A549 (cell line): ENCODE data around the gene PRKG1. TPM values are rescaled to one million over a fixed set of nuclear protein-coding genes. Genes with fewer than 3 reads are reported as not detected.

Experiments used
- ATAC-seq, 2 experiments: fragments of 200-7000 bp in 1 of 2; fragments of >200 bp in 1 of 2; cut with Nextera tagmentation in 1 of 2; cut with Tn5 transposase in 1 of 2; 3 replicates each; pipeline versions ENCODE4 v1.8.0 to v1.9.1; 2018 to 2020; ENCODE audit warnings: mild to moderate bottlenecking in 1 of 2, moderate library complexity in 1 of 2
- CTCF ChIA-PET: fragments of 300-600 bp; sonication (Branson Sonifier 250); formaldehyde crosslinking; extraction: SDS; loops from one replicate; lab custom pipeline; 2021; ENCODE audit warnings: antibody characterized with exemption, inconsistent platforms; lab: Yijun Ruan, JAX
- POLR2A ChIA-PET: fragments of 350-600 bp; formaldehyde crosslinking; extraction: SDS; loops from one replicate; lab custom pipeline; 2021; ENCODE audit warnings: antibody characterized with exemption, inconsistent platforms; lab: Yijun Ruan, JAX
- DNase-seq, 2 experiments: peaks; one replicate each; pipeline versions ENCODE4 v3.0.0 to v3.0.0-alpha.2; 2011 to 2016; ENCODE audit warnings: low read depth in 1 of 2, low spot score in 1 of 2
- FAIRE-seq: peaks from 2 replicates; lab custom pipeline; 2011; peaks lifted over from hg19 to GRCh38; lab: Jason Lieb, UNC
- H3K27ac ChIP-seq, 2 experiments: fragments of >200 bp; sonication (Bioruptor Twin); formaldehyde crosslinking; 3 replicates each; pipeline ENCODE4 v1.5.1; 2016 to 2017
- H3K4me1 ChIP-seq: fragments of >200 bp; sonication (Bioruptor Twin); formaldehyde crosslinking; 3 replicates; pipeline ENCODE4 v1.6.1; 2016
- H3K4me2 ChIP-seq: fragments of >200 bp; sonication (Bioruptor Twin); formaldehyde crosslinking; 3 replicates; pipeline ENCODE4 v1.6.1; 2016
- H3K4me3 ChIP-seq: fragments of >200 bp; sonication (Bioruptor Twin); formaldehyde crosslinking; 3 replicates; pipeline ENCODE4 v1.5.1; 2016
- H3K9me3 ChIP-seq: fragments of >200 bp; sonication (Bioruptor Twin); formaldehyde crosslinking; 3 replicates; pipeline ENCODE4 v1.6.1; 2016
- BHLHE40 ChIP-seq: IDR thresholded peaks from 2 replicates; pipeline ENCODE4 v1.6.1; 2012; ENCODE audit warnings: low read depth, low read length, inconsistent platforms
- CBX8 ChIP-seq: fragments of 200-600 bp; sonication (generic); IDR thresholded peaks from 2 replicates; pipeline ENCODE4 v1.6.1; 2016
- CHD2 ChIP-seq: fragments of 150-350 bp; IDR thresholded peaks from 2 replicates; pipeline ENCODE4 v1.6.1; 2014; ENCODE audit warnings: low read length; ENCODE audit not compliant: partially characterized antibody
- EHMT2 ChIP-seq: fragments of 200-600 bp; sonication (generic); IDR thresholded peaks from 2 replicates; pipeline ENCODE4 v1.6.1; 2016; ENCODE audit warnings: antibody characterized with exemption, low read depth, mild to moderate bottlenecking, moderate library complexity
- ESRRA ChIP-seq: fragments of 150-350 bp; IDR thresholded peaks from 2 replicates; pipeline ENCODE4 v1.6.1; 2014; ENCODE audit warnings: mild to moderate bottlenecking, low read length, borderline replicate concordance
- HDAC2 ChIP-seq: fragments of 200-600 bp; sonication (generic); IDR thresholded peaks from 2 replicates; pipeline ENCODE4 v1.6.1; 2016
- HES2 ChIP-seq: fragments of >200 bp; sonication (Bioruptor Twin); formaldehyde crosslinking; IDR thresholded peaks from 2 replicates; pipeline ENCODE4 v1.6.1; 2016
- HEYL ChIP-seq: fragments of 250-450 bp; sonication (Bioruptor Pico); IDR thresholded peaks from 2 replicates; pipeline ENCODE4 v1.8.0; 2021; ENCODE audit warnings: mild to moderate bottlenecking, moderate library complexity
- HOXA7 ChIP-seq: fragments of 250-450 bp; sonication (Bioruptor Pico); IDR thresholded peaks from 2 replicates; pipeline ENCODE4 v1.5.0; 2020; ENCODE audit warnings: mild to moderate bottlenecking, moderate library complexity
- HOXB13 ChIP-seq: fragments of 250-450 bp; sonication (Bioruptor Pico); IDR thresholded peaks from 2 replicates; pipeline ENCODE4 v1.5.0; 2020; ENCODE audit warnings: low read depth, mild to moderate bottlenecking, moderate library complexity
- JUN ChIP-seq, 2 experiments: fragments of >200 bp; sonication (Bioruptor Twin); formaldehyde crosslinking; IDR thresholded peaks; 2 replicates in 1 of 2; 3 replicates in 1 of 2; pipeline ENCODE4 v1.6.1; 2016 to 2017
- JUNB ChIP-seq: fragments of >200 bp; sonication (Bioruptor Twin); formaldehyde crosslinking; IDR thresholded peaks from 2 replicates; pipeline ENCODE4 v1.6.1; 2016
- KDM5A ChIP-seq: fragments of 200-600 bp; sonication (generic); IDR thresholded peaks from 2 replicates; pipeline ENCODE4 v1.6.1; 2016; ENCODE audit warnings: antibody characterized with exemption, mild to moderate bottlenecking
- MAZ ChIP-seq: fragments of 150-350 bp; IDR thresholded peaks from 2 replicates; pipeline ENCODE4 v1.6.1; 2014; ENCODE audit warnings: antibody characterized with exemption, low read depth, low read length, borderline replicate concordance
- MYC ChIP-seq: IDR thresholded peaks from 2 replicates; pipeline ENCODE4 v1.6.1; 2012; ENCODE audit warnings: mild to moderate bottlenecking, inconsistent platforms, low read length, improper control_type of control experiment, borderline replicate concordance
- PHF8 ChIP-seq: fragments of 200-600 bp; sonication (generic); IDR thresholded peaks from 2 replicates; pipeline ENCODE4 v1.6.1; 2016; ENCODE audit warnings: low read depth, mild to moderate bottlenecking, antibody characterized with exemption, moderate library complexity, borderline replicate concordance
- POLR2A ChIP-seq: IDR thresholded peaks from 2 replicates; pipeline ENCODE4 v1.6.1; 2012; ENCODE audit warnings: mild to moderate bottlenecking, low read length
- POLR2AphosphoS2 ChIP-seq: conservative IDR thresholded peaks from 2 replicates; pipeline ENCODE4 v1.6.1; 2012; ENCODE audit warnings: low read length, improper control_type of control experiment, inconsistent platforms
- RARB ChIP-seq: fragments of 250-450 bp; sonication (Bioruptor Pico); IDR thresholded peaks from 2 replicates; pipeline ENCODE4 v1.8.0; 2021; ENCODE audit warnings: mild to moderate bottlenecking, moderate library complexity
- REST ChIP-seq: fragments of 200-600 bp; sonication (generic); IDR thresholded peaks from 2 replicates; pipeline ENCODE4 v1.6.1; 2016; ENCODE audit warnings: antibody characterized with exemption, mild to moderate bottlenecking, moderate library complexity
- RFX5 ChIP-seq: fragments of 450-650 bp; IDR thresholded peaks from 2 replicates; pipeline ENCODE4 v1.7.1; 2014; ENCODE audit warnings: antibody characterized with exemption, mild to moderate bottlenecking, moderate library complexity
- TFCP2L1 ChIP-seq: fragments of 250-450 bp; sonication (Bioruptor Pico); IDR thresholded peaks from 2 replicates; pipeline ENCODE4 v1.5.0; 2021; ENCODE audit warnings: mild to moderate bottlenecking
- USF2 ChIP-seq: fragments of 450-650 bp; IDR thresholded peaks from 2 replicates; pipeline ENCODE4 v1.6.1; 2014; ENCODE audit warnings: antibody characterized with exemption
- ZSCAN20 ChIP-seq: fragments of 250-450 bp; sonication (Bioruptor Pico); IDR thresholded peaks from 2 replicates; pipeline ENCODE4 v1.8.0; 2022; ENCODE audit warnings: mild to moderate bottlenecking, moderate library complexity
- WGBS: methylation state at CpG from one replicate; pipeline ENCODE4 v1.1.6; 2017; ENCODE audit errors: missing lambda C conversion rate; 5-methylcytosine and 5-hydroxymethylcytosine counted together
- polyA plus RNA-seq, 4 experiments: library from polyadenylated mRNA; depleted of rRNA in 3 of 4; stranded (reverse); fragments of >200 nt; fragmentation: RNase III in 1 of 4; extraction: RNeasy Plus Mini Kit Qiagen cat#74134 plus additional on column Dnase treatment in 1 of 4; gene quantifications; 2 replicates in 3 of 4; 3 replicates in 1 of 4; pipeline ENCODE4 v1.2.3, GENCODE V29; 2011 to 2017

Gene PRKG1
- polyA plus RNA-seq, 2 of the 4 experiments (the other 2 are of a cell fraction): not detected

- H3K4me3 ChIP-seq: no peak overlapping the region
- ATAC-seq (no peak), FAIRE-seq (no peak)
- CTCF ChIA-PET: no interaction called here
- WGBS: 12% methylated on average over 2 of the region's 2 CpGs
- TF ChIP-seq RFX5 (no peak), HOXB13 (CRISPR knock-in tag) (no peak), HES2 (no peak), ZSCAN20 (no peak), POLR2A (no peak), PHF8 (no peak), MYC (no peak), JUN (IDR thresholded peaks at IDR 0.05) (no peak), CHD2 (no peak)
- TF ChIP-seq, all 56 proteins: peak for 0
- H3K4me1 ChIP-seq: no peaks in the 10 kb centered on the region
- POLR2A ChIA-PET: no interaction called here
- H3K9me3 ChIP-seq: no peaks in the 10 kb centered on the region
- H3K4me2 ChIP-seq: no peak overlapping the region
- no peak for DNase-seq
- H3K27ac ChIP-seq: no peak overlapping the region
Measured at GRCh38 chr10:51608211-51608610, 533.9 kb downstream of the PRKG1 start.

- ChIA-PET POLR2A (no interaction called here), CTCF (no interaction called here)
- no peak for FAIRE-seq
- Histone ChIP-seq H3K4me3 (no peak overlapping the region), H3K9me3 (no peaks in the 10 kb centered on the region), H3K27ac (no peak overlapping the region), H3K4me1 (no peaks in the 10 kb centered on the region), H3K4me2 (no peak overlapping the region)
- DNase-seq: no peak
- TF ChIP-seq EHMT2: no peak
- WGBS: 5% methylated on average over 3 of the region's 3 CpGs
- ATAC-seq: no peak
Measured at GRCh38 chr10:51615764-51616298, 541.5 kb downstream of the PRKG1 start.

GRCh38 chr10:51617576-51618235, 543.4 kb downstream of the PRKG1 start:
- WGBS: 2% methylated on average over 4 of the region's 4 CpGs

More at GRCh38 chr10:51617576-51618235, 543.4 kb downstream of the PRKG1 start:
- FAIRE-seq (no peak), ATAC-seq (no peak), DNase-seq (no peak)
- H3K9me3 ChIP-seq: no peaks in the 10 kb centered on the region
- ChIA-PET POLR2A (no interaction called here), CTCF (no interaction called here)
- no peaks in the 10 kb centered on the region for H3K4me1 ChIP-seq
- no peak for TF ChIP-seq TFCP2L1 (CRISPR knock-in tag)
- TF ChIP-seq HEYL: no peak
- no peak for TF ChIP-seq CBX8
- TF ChIP-seq USF2: no peak
- no peak for TF ChIP-seq POLR2AphosphoS2
- no peak for TF ChIP-seq CHD2
- TF ChIP-seq BHLHE40: no peak
- no peak for TF ChIP-seq RARB
- no peak for TF ChIP-seq JUN (IDR thresholded peaks at IDR 0.05)
- TF ChIP-seq HDAC2: no peak
- TF ChIP-seq REST: no peak
- no peak for TF ChIP-seq ZSCAN20
- TF ChIP-seq HOXA7 (CRISPR knock-in tag): no peak
- no peak for TF ChIP-seq HOXB13 (CRISPR knock-in tag)
- TF ChIP-seq MAZ: no peak
- no peak for TF ChIP-seq KDM5A
- no peak for TF ChIP-seq ESRRA
- no peak for TF ChIP-seq JUNB
- no peak overlapping the region for H3K4me2 ChIP-seq
- H3K27ac ChIP-seq: no peak overlapping the region
- H3K4me3 ChIP-seq: no peak overlapping the region
